Occipital lobe (tissue), 3 donors: Measurements from ENCODE around the gene C9orf153. TPM values are rescaled to one million over a fixed set of nuclear protein-coding genes. Genes with fewer than 3 reads are reported as not detected.
"Not testable (repeated sequence)": the region's sequence is repeated elsewhere in the genome, so short reads cannot be mapped to it uniquely, and the experiment has no call there.

ENCODE experiments used
- DNase-seq: peaks from one replicate; lab custom pipeline; 2025; lab: John Stamatoyannopoulos, UW
- small RNA-seq: library from RNA; depleted of rRNA; stranded (forward); fragments of <200 nt; gene quantifications from one replicate; pipeline ENCODE3, GENCODE V24; 2014
- total RNA-seq: library from RNA; depleted of rRNA; stranded (reverse); fragments of >200 nt; gene quantifications from one replicate; pipeline ENCODE4 v1.2.3, GENCODE V29; 2014

Gene C9orf153
- total RNA-seq, 1 donor from 2014 or later: 0.62 TPM

GRCh38 chr9:86190700-86191099 is 68.8 kb downstream of the C9orf153 start:
- DNase-seq: not testable (repeated sequence)

DNA sequence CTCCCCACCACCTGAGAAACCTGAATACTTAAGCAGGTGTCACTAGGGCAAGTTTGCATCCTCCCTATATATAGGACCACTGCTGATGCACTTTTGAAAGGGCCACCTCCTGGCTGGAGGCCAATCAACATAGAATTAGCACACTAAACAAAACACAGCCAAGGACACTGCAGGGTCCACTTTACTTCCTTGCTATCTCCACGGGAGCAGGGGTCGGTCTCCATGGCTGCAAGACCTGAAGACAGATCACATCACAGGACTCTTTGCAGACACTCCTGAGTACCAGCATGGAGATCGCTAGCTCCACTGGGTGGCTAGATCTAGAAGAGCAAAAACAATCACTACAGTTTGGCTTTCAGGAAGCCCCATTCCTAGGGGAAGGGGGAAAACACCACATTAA is 72.3 kb downstream of the C9orf153 start:
- DNase-seq: no peak

DNA sequence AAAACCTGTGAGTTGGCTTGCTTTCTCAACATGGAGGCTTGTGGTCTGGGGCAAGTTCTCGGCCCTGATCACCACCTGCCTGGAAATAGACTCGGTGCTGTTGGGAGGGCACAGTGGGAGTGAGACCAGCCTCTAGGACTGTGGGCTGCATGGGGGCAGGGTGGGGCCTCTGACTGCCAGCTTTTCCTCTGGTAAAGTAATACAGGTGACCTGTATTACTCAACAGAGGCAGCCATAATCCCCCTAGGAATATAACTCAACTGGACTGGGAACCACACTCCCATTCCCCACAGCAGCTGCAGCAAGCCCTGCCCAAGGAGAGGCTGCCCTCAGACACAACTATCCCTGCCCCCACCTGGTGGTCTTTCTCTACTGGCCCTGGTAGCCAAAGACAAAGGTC is 72.8 kb downstream of the C9orf153 start:
- DNase-seq: no peak

DNA sequence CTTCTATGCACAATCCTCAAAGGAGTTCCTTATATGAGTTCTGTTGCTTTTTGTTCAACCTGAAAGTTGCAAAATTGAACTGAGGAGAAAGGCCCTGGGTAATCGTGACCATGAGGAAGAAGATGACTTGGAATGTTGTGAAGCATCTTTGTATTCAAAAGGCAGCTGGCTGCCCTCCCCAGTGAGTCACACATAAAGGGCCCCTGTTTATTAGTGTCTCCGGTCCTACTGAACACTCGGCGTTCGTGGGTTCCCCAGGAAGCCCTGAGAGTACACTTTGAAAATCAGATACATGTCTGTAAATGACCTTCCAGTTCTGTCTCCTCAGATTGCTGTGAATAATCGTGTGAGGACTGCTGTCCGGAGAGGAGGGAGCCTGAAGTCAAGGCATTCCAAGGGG is 73.6 kb downstream of the C9orf153 start:
- DNase-seq: peak; percentile 2

GRCh38 chr9:86184138-86184524 is 75.3 kb downstream of the C9orf153 start:
- DNase-seq: no peak

GRCh38 chr9:86183229-86184137 is 76.0 kb downstream of the C9orf153 start:
- DNase-seq: no peak

- no peak for DNase-seq
Measured at GRCh38 chr9:86181379-86182315, 77.8 kb downstream of the C9orf153 start.

GRCh38 chr9:86178503-86178902 is 81.0 kb downstream of the C9orf153 start:
- no peak for DNase-seq

- DNase-seq: no peak
Measured at GRCh38 chr9:86177995-86178394, 81.5 kb downstream of the C9orf153 start.

DNA sequence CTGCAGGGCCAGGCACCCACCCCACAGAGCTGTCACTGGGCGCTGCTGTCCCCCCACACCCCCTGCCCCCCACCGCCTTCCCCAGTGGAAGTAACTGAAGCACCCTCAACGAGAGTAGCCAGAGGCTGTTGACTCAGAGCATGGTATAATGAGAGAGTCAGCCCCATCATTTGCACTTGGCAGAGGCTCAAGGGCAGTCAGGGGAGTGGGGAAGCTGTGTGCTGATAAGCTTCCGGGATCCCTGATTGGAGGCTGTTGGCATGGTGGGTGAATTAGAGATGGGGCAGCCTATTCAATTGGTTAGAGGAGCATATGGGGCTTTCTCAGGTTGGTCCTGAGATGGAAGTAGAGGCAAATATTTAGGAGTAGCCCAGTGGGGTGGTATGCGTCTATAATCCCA is 83.0 kb downstream of the C9orf153 start:
- no peak for DNase-seq

DNA sequence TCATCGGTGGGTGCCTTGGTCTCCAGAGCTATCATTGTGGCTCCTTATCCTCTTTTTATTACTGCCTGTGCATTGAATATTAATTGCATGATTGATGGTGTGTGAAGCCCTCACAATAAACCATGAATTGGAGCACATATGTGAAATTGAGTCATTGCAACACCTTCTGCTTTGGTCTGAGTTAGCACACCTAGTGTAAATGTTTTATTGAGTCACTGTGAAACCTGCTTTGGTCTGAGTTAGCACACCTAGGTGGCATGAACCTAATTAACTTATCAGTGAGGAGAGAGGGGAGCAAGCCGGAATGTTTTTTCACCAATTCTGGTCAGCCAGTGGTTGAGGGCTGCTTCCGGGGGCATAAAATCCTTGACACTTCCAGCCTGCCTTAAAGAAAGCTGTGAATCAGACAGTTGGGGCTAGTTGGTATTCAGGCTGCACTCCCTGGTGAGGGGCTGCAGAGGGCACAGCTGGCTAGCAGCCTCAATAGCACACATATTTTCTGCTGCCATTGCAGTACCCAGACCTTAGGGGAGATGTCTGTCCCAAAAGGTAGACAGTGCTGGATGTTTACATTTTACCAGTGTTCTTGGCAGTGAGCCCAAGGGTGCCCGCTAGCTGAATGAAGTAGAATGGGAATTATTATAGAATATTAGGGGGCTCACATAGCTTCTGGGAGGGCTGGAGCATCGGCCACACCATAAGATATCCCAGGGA is 83.6 kb downstream of the C9orf153 start:
- DNase-seq: no peak

DNA sequence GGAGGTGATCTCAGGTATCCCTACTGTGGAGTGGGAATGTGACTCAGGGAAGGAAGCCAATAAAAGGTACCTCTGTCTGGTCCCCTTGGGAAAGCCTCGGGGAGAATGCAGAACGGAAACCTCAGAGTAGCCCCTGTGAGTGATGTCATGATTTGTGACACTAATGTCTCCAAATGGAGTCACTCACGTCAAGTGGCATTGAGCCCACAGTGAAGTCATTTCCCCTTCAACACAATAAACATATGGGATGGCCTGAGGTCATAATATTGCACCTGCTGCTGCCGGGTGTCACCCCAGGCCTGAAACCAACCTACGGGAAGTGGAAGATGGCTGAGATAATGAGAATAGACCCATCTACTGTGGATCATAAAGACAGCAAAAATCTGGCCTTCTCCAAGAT is 84.2 kb downstream of the C9orf153 start:
- no peak for DNase-seq

Small RNA genes lying within 50 kb of the gene (small RNA-seq; reads per million reads assigned to genes)
- gene AL137849.1: not detected
- gene RN7SKP264: not detected

Other genes with a start within 250 kb of the C9orf153 start
- gene GOLM1, start 160.1 kb downstream of the C9orf153 start, total RNA-seq: 75.5 TPM
- gene ISCA1, start 22.9 kb upstream of the C9orf153 start, total RNA-seq: 94.2 TPM
- gene TUT7, start 94.8 kb upstream of the C9orf153 start, total RNA-seq: 34.0 TPM